ENCODE data around the gene LPCAT2. TPM values are rescaled to one million over a fixed set of nuclear protein-coding genes. Genes with fewer than 3 reads are reported as not detected.

LPCAT2 gene
- total RNA-seq, 1 donor from 2014 or later: 2.2 TPM

DNA sequence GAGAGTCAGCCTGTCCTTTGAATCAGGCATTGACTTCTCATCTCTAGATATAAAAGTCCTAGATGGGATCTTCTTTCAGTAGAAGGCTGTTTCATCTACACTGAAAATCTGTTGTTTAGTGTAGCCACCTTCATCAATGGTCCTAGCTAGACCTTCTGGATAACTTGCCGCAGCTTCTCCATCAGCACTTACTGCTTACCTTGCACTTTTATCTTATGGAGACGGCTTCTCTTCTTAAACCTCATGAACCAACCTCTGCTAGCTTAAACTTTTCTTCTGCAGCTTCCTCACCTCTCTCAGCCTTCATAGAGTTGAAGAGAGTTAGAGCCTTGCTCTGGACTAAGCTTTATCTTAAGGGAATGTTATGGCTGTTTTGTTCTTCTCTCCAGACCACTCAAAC is 35.3 kb upstream of the LPCAT2 start:
- no peaks in the 10 kb centered on the region for H3K9me3 Mint-ChIP-seq
- DNase-seq (ENCODE audit: low spot score): no peak
- H3K36me3 Mint-ChIP-seq (ENCODE audit: low read depth): no peaks in the 10 kb centered on the region
- H3K27me3 Mint-ChIP-seq (ENCODE audit: insufficient read depth): peaks cover 8% of the 10 kb centered on the region
- no peak overlapping the region for H3K27ac Mint-ChIP-seq
- H3K4me3 Mint-ChIP-seq: no peak overlapping the region
- intact Hi-C loops (cut with micrococcal nuclease): loop anchor here (10.0 kb wide), 1 partner anchor 721 kb away; the partner anchor contains the start of gene GNAO1
- peaks cover 19% of the 10 kb centered on the region for H3K4me1 Mint-ChIP-seq (ENCODE audit: low read depth)

- Mint-ChIP-seq H3K36me3 (ENCODE audit: low read depth) (no peaks in the 10 kb centered on the region), H3K9me3 (no peaks in the 10 kb centered on the region), H3K27me3 (ENCODE audit: insufficient read depth) (peaks cover 14% of the 10 kb centered on the region), H3K27ac (no peak overlapping the region), H3K4me3 (no peak overlapping the region), H3K4me1 (ENCODE audit: low read depth) (peaks cover 27% of the 10 kb centered on the region)
- DNase-seq (ENCODE audit: low spot score): no peak
- intact Hi-C loops (cut with micrococcal nuclease): loop anchor here (10.0 kb wide), 1 partner anchor 720 kb away; the partner anchor contains the start of gene GNAO1
These were observed 34.1 kb upstream of the LPCAT2 start for GRCh38 chr16:55474821-55475220.

GRCh38 chr16:55475919-55476318 is 33.0 kb upstream of the LPCAT2 start:
- no peaks in the 10 kb centered on the region for H3K9me3 Mint-ChIP-seq
- no peak for DNase-seq (ENCODE audit: low spot score)
- H3K4me1 Mint-ChIP-seq (ENCODE audit: low read depth): peaks cover 27% of the 10 kb centered on the region
- H3K36me3 Mint-ChIP-seq (ENCODE audit: low read depth): no peaks in the 10 kb centered on the region
- H3K27me3 Mint-ChIP-seq (ENCODE audit: insufficient read depth): peaks cover 23% of the 10 kb centered on the region
- no peak overlapping the region for H3K4me3 Mint-ChIP-seq
- no peak overlapping the region for H3K27ac Mint-ChIP-seq
- intact Hi-C loops (cut with micrococcal nuclease): loop anchor here (10.0 kb wide), 1 partner anchor 719 kb away; the partner anchor contains the start of gene GNAO1

DNA sequence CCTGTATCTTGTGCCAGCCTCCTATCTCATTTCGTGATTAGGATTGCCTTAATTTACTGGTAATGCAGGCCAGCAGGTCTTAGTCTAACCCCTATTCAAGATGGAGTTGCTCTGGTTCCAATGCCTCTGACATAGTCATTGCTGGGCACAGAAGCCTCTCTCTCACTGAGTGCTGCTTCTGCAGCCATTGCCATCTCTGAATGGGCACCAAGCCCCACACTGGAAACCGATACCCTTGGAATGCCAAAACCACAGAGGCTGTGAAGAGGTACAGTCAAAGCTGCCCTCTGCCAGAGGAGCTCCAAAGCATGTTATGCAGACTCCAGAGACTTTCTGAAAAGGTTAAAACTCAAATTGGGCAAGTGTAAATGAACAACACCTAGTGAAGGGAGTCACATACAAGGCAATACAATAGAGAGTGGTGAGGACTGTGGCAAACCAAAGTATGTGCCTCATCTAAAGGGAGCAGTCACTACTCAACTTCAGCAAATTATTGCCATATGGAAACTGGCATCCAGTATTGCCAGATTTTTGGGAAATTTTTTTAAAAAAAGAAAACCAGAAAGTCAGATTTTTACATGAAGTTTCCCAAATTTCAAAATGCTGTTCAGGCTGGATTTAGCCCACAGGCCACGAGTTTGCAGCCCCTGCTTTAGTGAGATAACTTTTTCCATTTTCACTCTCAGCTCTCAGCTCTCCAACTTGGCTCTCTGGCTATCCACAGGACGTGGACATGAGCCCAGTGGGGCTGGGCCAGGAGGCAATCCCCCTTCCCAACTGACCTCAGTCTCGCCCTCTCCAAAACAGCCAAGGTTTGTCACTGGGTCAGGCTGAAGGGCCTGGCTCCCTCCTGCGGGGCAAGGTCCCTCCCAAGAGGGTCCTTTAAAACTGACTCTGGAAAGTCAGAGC is 32.0 kb upstream of the LPCAT2 start:
- H3K9me3 Mint-ChIP-seq: no peaks in the 10 kb centered on the region
- no peak for DNase-seq (ENCODE audit: low spot score)
- no peaks in the 10 kb centered on the region for H3K36me3 Mint-ChIP-seq (ENCODE audit: low read depth)
- peaks cover 27% of the 10 kb centered on the region for H3K27me3 Mint-ChIP-seq (ENCODE audit: insufficient read depth)
- H3K4me3 Mint-ChIP-seq: no peak overlapping the region
- peaks cover 18% of the 10 kb centered on the region for H3K4me1 Mint-ChIP-seq (ENCODE audit: low read depth)
- intact Hi-C loops (cut with micrococcal nuclease): loop anchor here (10.0 kb wide), 1 partner anchor 718 kb away; the partner anchor contains the start of gene GNAO1
- no peak overlapping the region for H3K27ac Mint-ChIP-seq

DNA sequence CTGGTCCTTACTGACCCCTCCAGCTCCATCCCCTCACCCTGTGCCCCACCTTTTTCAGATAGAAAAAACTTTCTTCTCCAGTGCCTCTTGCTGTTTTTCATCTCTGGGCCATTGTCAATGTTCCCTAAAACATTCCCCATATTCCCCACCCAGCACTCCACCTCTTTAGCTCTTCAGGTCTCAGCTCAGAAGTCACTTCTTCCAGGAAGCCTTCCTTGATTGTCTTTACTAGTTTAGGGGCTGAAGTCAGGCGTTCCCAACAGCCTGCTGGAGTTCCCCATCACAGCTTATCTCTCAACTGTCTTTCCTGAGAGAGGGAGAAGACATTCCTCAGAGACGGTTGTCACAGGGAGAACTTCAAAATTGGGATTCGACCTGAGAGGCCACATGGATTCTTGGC is 31.1 kb upstream of the LPCAT2 start:
- DNase-seq (ENCODE audit: low spot score): no peak
- H3K9me3 Mint-ChIP-seq: no peaks in the 10 kb centered on the region
- peaks cover 27% of the 10 kb centered on the region for H3K27me3 Mint-ChIP-seq (ENCODE audit: insufficient read depth)
- no peak overlapping the region for H3K4me3 Mint-ChIP-seq
- H3K36me3 Mint-ChIP-seq (ENCODE audit: low read depth): no peaks in the 10 kb centered on the region
- peaks cover 15% of the 10 kb centered on the region for H3K4me1 Mint-ChIP-seq (ENCODE audit: low read depth)
- H3K27ac Mint-ChIP-seq: no peak overlapping the region
- intact Hi-C loops (cut with micrococcal nuclease): loop anchor here (10.0 kb wide), 1 partner anchor 717 kb away; the partner anchor contains the start of gene GNAO1

DNA sequence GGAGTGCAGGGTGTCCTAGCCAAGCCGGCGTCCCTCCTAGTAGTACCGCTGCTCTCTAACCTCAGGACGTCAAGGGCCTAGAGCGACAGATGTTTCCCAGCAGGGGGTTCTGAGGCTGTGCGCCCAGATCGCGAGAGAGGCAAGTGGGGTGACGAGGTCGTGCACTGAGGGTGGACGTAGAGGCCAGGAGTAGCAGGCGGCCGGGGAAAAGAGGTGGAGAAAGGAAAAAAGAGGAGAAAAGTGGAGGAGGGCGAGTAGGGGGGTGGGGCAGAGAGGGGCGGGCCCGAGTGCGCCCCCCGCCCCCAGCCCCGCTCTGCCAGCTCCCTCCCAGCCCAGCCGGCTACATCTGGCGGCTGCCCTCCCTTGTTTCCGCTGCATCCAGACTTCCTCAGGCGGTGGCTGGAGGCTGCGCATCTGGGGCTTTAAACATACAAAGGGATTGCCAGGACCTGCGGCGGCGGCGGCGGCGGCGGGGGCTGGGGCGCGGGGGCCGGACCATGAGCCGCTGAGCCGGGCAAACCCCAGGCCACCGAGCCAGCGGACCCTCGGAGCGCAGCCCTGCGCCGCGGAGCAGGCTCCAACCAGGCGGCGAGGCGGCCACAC is 29.9 kb upstream of the LPCAT2 start, which contains the start of gene MMP2:
Gene MMP2 (plus strand): TSS at position 372 of the 603 bp plus-strand sequence. CDS start 282 bp downstream, outside the sequence.
- intact Hi-C loops (cut with micrococcal nuclease): loop anchor here (10.0 kb wide), 1 partner anchor 716 kb away; the partner anchor contains the start of gene GNAO1
- no peak within 1 kb of the TSS for H3K27ac Mint-ChIP-seq
- H3K4me3 Mint-ChIP-seq: peak within 1 kb of the TSS; percentile 43
- H3K9me3 Mint-ChIP-seq: no peaks in the 10 kb centered on the region
- H3K27me3 Mint-ChIP-seq (ENCODE audit: insufficient read depth): peaks cover 29% of the 10 kb centered on the region
- no peak for DNase-seq (ENCODE audit: low spot score)
- no peaks in the 10 kb centered on the region for H3K36me3 Mint-ChIP-seq (ENCODE audit: low read depth)
- H3K4me1 Mint-ChIP-seq (ENCODE audit: low read depth): peaks cover 10% of the 10 kb centered on the region

DNA sequence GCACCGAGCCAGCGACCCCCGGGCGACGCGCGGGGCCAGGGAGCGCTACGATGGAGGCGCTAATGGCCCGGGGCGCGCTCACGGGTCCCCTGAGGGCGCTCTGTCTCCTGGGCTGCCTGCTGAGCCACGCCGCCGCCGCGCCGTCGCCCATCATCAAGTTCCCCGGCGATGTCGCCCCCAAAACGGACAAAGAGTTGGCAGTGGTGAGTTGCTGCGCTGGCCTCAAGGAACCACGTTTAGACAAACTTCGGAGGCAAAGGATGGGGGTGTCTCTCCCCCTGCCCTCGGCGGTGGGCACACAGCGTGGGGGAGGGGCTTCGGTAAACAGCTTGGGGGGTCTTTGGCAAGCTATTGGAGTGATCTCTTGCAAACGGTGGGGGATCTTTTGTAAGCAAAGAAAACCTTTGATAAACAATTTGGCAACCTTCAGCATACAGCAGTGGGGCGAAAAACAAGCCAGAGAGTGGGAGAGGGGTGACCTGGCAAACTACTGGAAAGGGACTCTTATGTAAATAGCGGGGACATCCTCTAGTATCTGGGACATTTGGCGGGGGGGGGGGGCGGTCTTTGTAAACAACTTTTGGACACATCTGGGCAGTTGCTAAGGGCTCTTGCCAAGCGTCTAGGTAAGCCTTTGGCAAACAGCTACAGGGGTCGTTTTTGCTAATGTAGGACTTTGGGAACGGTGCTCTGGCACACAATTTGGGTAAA is 29.3 kb upstream of the LPCAT2 start:
- H3K27ac Mint-ChIP-seq: no peak overlapping the region
- H3K27me3 Mint-ChIP-seq (ENCODE audit: insufficient read depth): peaks cover 29% of the 10 kb centered on the region
- peaks cover 10% of the 10 kb centered on the region for H3K4me1 Mint-ChIP-seq (ENCODE audit: low read depth)
- intact Hi-C loops (cut with micrococcal nuclease): loop anchor here (10.0 kb wide), 1 partner anchor 715 kb away; the partner anchor contains the start of gene GNAO1
- no peaks in the 10 kb centered on the region for H3K36me3 Mint-ChIP-seq (ENCODE audit: low read depth)
- no peaks in the 10 kb centered on the region for H3K9me3 Mint-ChIP-seq
- peak overlapping the region; percentile 43 for H3K4me3 Mint-ChIP-seq
- DNase-seq (ENCODE audit: low spot score): no peak

DNA sequence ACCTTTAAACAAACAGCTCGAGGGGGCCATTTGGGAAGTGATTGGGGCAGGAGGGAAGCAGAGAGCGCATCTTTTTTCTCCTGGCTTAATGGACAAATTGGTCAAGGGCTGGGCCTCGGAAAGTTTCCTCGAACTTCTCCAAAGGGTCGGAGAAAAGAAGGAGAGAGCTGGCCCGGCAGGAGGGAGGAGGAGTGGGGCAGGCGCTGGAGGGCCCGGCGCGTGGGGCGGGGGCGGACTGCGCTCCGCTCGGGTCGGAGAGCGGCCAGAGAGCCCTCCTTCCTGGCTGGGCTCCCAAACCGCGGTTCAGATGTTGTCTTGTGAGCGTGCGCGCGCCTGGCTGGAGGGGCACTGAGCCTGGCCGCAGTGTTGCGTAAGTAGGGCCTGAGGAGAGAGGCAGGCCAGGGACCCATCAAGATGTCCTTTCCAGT is 28.6 kb upstream of the LPCAT2 start:
- H3K9me3 Mint-ChIP-seq: no peaks in the 10 kb centered on the region
- H3K27ac Mint-ChIP-seq: no peak overlapping the region
- peaks cover 29% of the 10 kb centered on the region for H3K27me3 Mint-ChIP-seq (ENCODE audit: insufficient read depth)
- intact Hi-C loops (cut with micrococcal nuclease): no loop called here
- peaks cover 10% of the 10 kb centered on the region for H3K4me1 Mint-ChIP-seq (ENCODE audit: low read depth)
- DNase-seq (ENCODE audit: low spot score): no peak
- no peaks in the 10 kb centered on the region for H3K36me3 Mint-ChIP-seq (ENCODE audit: low read depth)
- no peak overlapping the region for H3K4me3 Mint-ChIP-seq

- H3K27ac Mint-ChIP-seq: no peak overlapping the region
- H3K9me3 Mint-ChIP-seq: no peaks in the 10 kb centered on the region
- H3K27me3 Mint-ChIP-seq (ENCODE audit: insufficient read depth): peaks cover 29% of the 10 kb centered on the region
- intact Hi-C loops (cut with micrococcal nuclease): no loop called here
- no peak overlapping the region for H3K4me3 Mint-ChIP-seq
- DNase-seq (ENCODE audit: low spot score): no peak
- H3K36me3 Mint-ChIP-seq (ENCODE audit: low read depth): no peaks in the 10 kb centered on the region
- peaks cover 10% of the 10 kb centered on the region for H3K4me1 Mint-ChIP-seq (ENCODE audit: low read depth)
These were observed 27.8 kb upstream of the LPCAT2 start for GRCh38 chr16:55481023-55481422.

DNA sequence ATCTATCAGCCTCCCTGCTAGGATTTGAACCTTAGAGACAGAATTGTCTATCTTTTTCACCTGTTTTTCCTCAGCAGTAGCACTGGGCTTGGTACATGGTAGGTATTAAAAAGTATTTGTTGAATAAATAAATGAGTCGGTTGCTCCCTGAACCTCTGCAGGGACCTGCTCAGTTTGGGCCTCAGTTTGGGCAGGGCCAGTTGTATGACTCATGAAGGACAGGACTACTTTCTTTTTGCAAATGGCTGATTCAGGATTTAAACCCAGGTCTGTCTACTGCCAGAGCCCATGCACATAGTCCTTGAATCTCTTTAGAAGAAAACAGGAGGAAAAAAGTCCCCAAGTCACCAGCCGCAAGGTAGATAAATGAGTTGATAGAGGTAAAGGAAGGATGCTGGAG is 26.8 kb upstream of the LPCAT2 start:
- Mint-ChIP-seq H3K9me3 (no peaks in the 10 kb centered on the region), H3K36me3 (ENCODE audit: low read depth) (no peaks in the 10 kb centered on the region), H3K27ac (no peak overlapping the region), H3K4me1 (ENCODE audit: low read depth) (peaks cover 10% of the 10 kb centered on the region), H3K4me3 (no peak overlapping the region), H3K27me3 (ENCODE audit: insufficient read depth) (peaks cover 29% of the 10 kb centered on the region)
- DNase-seq (ENCODE audit: low spot score): no peak
- intact Hi-C loops (cut with micrococcal nuclease): no loop called here

- Mint-ChIP-seq H3K9me3 (no peaks in the 10 kb centered on the region), H3K4me1 (ENCODE audit: low read depth) (no peaks in the 10 kb centered on the region), H3K4me3 (no peak overlapping the region), H3K27me3 (ENCODE audit: insufficient read depth) (peaks cover 2% of the 10 kb centered on the region), H3K27ac (no peak overlapping the region), H3K36me3 (ENCODE audit: low read depth) (no peaks in the 10 kb centered on the region)
- intact Hi-C loops (cut with micrococcal nuclease): no loop called here
- DNase-seq (ENCODE audit: low spot score): no peak
These were observed 21.6 kb upstream of the LPCAT2 start for GRCh38 chr16:55487048-55487803.

DNA sequence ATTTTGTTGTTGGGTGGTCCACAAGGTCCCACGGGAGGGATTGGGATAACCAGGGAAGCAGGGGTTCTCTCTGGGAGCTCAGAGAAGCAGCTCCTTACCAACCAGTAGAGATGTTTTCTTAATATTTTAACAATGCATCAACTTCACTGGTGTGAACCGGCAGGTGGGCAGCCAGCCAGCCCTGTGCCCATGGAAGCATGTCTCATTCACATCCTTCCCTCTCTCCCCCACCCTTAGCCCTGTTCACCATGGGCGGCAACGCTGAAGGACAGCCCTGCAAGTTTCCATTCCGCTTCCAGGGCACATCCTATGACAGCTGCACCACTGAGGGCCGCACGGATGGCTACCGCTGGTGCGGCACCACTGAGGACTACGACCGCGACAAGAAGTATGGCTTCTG is 20.6 kb upstream of the LPCAT2 start:
- Mint-ChIP-seq H3K27ac (no peak overlapping the region), H3K27me3 (ENCODE audit: insufficient read depth) (no peaks in the 10 kb centered on the region), H3K4me1 (ENCODE audit: low read depth) (no peaks in the 10 kb centered on the region), H3K4me3 (no peak overlapping the region), H3K9me3 (no peaks in the 10 kb centered on the region), H3K36me3 (ENCODE audit: low read depth) (no peaks in the 10 kb centered on the region)
- no peak for DNase-seq (ENCODE audit: low spot score)
- intact Hi-C loops (cut with micrococcal nuclease): no loop called here
